HepG2 (cell line): ENCODE measurements around the gene MPV17L2. TPM values are rescaled to one million over a fixed set of nuclear protein-coding genes. Genes with fewer than 3 reads are reported as not detected.
A peak's percentile ranks its signal among the peaks of the same experiment; 100 is the strongest.

Experiments
- ELF4 ChIP-seq: sonication (generic); formaldehyde crosslinking; IDR thresholded peaks from 2 replicates; pipeline ENCODE4 v1.5.0; 2020; ENCODE audit warnings: missing genetic modification reagents, mild to moderate bottlenecking, moderate library complexity, borderline replicate concordance
- ETV5 ChIP-seq: IDR thresholded peaks from 2 replicates; pipeline ENCODE4 v1.6.1; 2018; ENCODE audit warnings: missing biosample characterization, missing genetic modification reagents, inconsistent platforms, borderline replicate concordance
- GATAD1 ChIP-seq: IDR thresholded peaks from 2 replicates; pipeline ENCODE4 v1.6.1; 2016; ENCODE audit warnings: missing genetic modification reagents, missing compliant biosample characterization
- HNRNPK ChIP-seq: fragments of 200-400 bp; formaldehyde crosslinking; IDR thresholded peaks from 2 replicates; pipeline ENCODE4 v1.6.1; 2018; ENCODE audit warnings: low read length, low read depth, moderate library complexity, mild to moderate bottlenecking; ENCODE audit not compliant: poor library complexity, severe bottlenecking
- KMT2B ChIP-seq: IDR thresholded peaks from 2 replicates; pipeline ENCODE4 v1.6.1; 2016; ENCODE audit warnings: missing genetic modification reagents, missing compliant biosample characterization
- PRDM10 ChIP-seq: sonication (generic); formaldehyde crosslinking; IDR thresholded peaks from 2 replicates; pipeline ENCODE4 v1.4.0; 2020; ENCODE audit warnings: low read depth, missing genetic modification reagents
- RARG ChIP-seq: sonication (generic); formaldehyde crosslinking; IDR thresholded peaks from 2 replicates; pipeline ENCODE4 v1.4.0; 2020; ENCODE audit warnings: low read depth, mild to moderate bottlenecking, missing genetic modification reagents
- SALL1 ChIP-seq: sonication (generic); formaldehyde crosslinking; IDR thresholded peaks from 2 replicates; pipeline ENCODE4 v1.8.0; 2022; ENCODE audit warnings: mild to moderate bottlenecking, missing genetic modification reagents
- UBTF ChIP-seq: sonication (generic); formaldehyde crosslinking; IDR thresholded peaks from 2 replicates; pipeline ENCODE4 v1.4.0; 2020; ENCODE audit warnings: mild to moderate bottlenecking, missing genetic modification reagents
- ZNF432 ChIP-seq: sonication (generic); formaldehyde crosslinking; IDR thresholded peaks from 2 replicates; pipeline ENCODE4 v1.5.0; 2020; ENCODE audit warnings: missing genetic modification reagents, mild to moderate bottlenecking, borderline replicate concordance
- ZNF777 ChIP-seq: sonication (generic); formaldehyde crosslinking; IDR thresholded peaks from 2 replicates; pipeline ENCODE4 v1.4.0; 2020; ENCODE audit warnings: missing genetic modification reagents
- ZNF788 ChIP-seq: sonication (generic); formaldehyde crosslinking; IDR thresholded peaks from 2 replicates; pipeline ENCODE4 v1.5.0; 2020; ENCODE audit warnings: mild to moderate bottlenecking, missing genetic modification reagents, borderline replicate concordance
- polyA plus RNA-seq, 8 experiments: library from polyadenylated mRNA; depleted of rRNA in 3 of 8; stranded (reverse) in 7 of 8; unstranded in 1 of 8; fragments of >200 nt; fragmentation: Illumina TruSeq in 4 of 8; extraction: Trizol in 4 of 8; gene quantifications; 2 replicates each; pipeline versions ENCODE4 v1.2.1 to v1.2.3, GENCODE V29; 2011 to 2016; ENCODE audit warnings: low read depth in 4 of 8, missing spikeins in 1 of 8, mixed read lengths in 1 of 8; ENCODE audit not compliant: insufficient read depth in 1 of 8
- total RNA-seq, 5 experiments: library from RNA; depleted of rRNA; stranded (reverse); fragments of >200 nt; fragmentation: Illumina TruSeq; extraction: Trizol; gene quantifications; 2 replicates each; pipeline ENCODE4 v1.2.3, GENCODE V29; 2016; ENCODE audit warnings: low read depth in 1 of 5
- TF ChIP-seq, protein P1 (sequence below): sonication (generic); formaldehyde crosslinking; IDR thresholded peaks from 2 replicates; pipeline ENCODE4 v1.9.0; 2021; ENCODE audit warnings: missing genetic modification reagents, borderline replicate concordance
- TF ChIP-seq, protein P2 (sequence below): sonication (generic); formaldehyde crosslinking; IDR thresholded peaks from 2 replicates; pipeline ENCODE4 v1.8.0; 2022; ENCODE audit warnings: missing genetic modification reagents, mild to moderate bottlenecking, borderline replicate concordance
- TF ChIP-seq, protein P3 (sequence below): conservative IDR thresholded peaks from 2 replicates; pipeline ENCODE4 v1.6.1; 2018; ENCODE audit warnings: missing genetic modification reagents

Gene MPV17L2
- total and polyA plus RNA-seq, 2 of the 13 experiments (the other 11 are each of a cell fraction or from before 2014, with no cell fraction given) = 13.6 to 16.7 TPM

- TF ChIP-seq PRDM10 (CRISPR knock-in tag) (no peak), ZNF777 (no peak), RARG (CRISPR knock-in tag) (no peak), ZNF788 (CRISPR knock-in tag) (no peak), ELF4 (CRISPR knock-in tag) (no peak), KMT2B (CRISPR knock-in tag) (no peak), ZNF432 (CRISPR knock-in tag) (no peak), ETV5 (CRISPR knock-in tag) (peak; percentile 65; the same call in 1 of the 2 replicates), UBTF (CRISPR knock-in tag) (no peak), GATAD1 (CRISPR knock-in tag) (no peak), SALL1 (CRISPR knock-in tag) (peak; percentile 41), HNRNPK (no peak)
- TF ChIP-seq, protein P1, sequence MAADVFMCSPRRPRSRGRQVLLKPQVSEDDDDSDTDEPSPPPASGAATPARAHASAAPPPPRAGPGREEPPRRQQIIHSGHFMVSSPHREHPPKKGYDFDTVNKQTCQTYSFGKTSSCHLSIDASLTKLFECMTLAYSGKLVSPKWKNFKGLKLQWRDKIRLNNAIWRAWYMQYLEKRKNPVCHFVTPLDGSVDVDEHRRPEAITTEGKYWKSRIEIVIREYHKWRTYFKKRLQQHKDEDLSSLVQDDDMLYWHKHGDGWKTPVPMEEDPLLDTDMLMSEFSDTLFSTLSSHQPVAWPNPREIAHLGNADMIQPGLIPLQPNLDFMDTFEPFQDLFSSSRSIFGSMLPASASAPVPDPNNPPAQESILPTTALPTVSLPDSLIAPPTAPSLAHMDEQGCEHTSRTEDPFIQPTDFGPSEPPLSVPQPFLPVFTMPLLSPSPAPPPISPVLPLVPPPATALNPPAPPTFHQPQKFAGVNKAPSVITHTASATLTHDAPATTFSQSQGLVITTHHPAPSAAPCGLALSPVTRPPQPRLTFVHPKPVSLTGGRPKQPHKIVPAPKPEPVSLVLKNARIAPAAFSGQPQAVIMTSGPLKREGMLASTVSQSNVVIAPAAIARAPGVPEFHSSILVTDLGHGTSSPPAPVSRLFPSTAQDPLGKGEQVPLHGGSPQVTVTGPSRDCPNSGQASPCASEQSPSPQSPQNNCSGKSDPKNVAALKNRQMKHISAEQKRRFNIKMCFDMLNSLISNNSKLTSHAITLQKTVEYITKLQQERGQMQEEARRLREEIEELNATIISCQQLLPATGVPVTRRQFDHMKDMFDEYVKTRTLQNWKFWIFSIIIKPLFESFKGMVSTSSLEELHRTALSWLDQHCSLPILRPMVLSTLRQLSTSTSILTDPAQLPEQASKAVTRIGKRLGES (CRISPR knock-in tag) = no peak
- TF ChIP-seq, protein P2, sequence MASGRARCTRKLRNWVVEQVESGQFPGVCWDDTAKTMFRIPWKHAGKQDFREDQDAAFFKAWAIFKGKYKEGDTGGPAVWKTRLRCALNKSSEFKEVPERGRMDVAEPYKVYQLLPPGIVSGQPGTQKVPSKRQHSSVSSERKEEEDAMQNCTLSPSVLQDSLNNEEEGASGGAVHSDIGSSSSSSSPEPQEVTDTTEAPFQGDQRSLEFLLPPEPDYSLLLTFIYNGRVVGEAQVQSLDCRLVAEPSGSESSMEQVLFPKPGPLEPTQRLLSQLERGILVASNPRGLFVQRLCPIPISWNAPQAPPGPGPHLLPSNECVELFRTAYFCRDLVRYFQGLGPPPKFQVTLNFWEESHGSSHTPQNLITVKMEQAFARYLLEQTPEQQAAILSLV (CRISPR knock-in tag) = peak; percentile 22; the same call in 1 of the 2 replicates
- TF ChIP-seq, protein P3, sequence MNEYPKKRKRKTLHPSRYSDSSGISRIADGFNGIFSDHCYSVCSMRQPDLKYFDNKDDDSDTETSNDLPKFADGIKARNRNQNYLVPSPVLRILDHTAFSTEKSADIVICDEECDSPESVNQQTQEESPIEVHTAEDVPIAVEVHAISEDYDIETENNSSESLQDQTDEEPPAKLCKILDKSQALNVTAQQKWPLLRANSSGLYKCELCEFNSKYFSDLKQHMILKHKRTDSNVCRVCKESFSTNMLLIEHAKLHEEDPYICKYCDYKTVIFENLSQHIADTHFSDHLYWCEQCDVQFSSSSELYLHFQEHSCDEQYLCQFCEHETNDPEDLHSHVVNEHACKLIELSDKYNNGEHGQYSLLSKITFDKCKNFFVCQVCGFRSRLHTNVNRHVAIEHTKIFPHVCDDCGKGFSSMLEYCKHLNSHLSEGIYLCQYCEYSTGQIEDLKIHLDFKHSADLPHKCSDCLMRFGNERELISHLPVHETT (CRISPR knock-in tag) = no peak
Measured at GRCh38 chr19:18221815-18222725, 29.1 kb downstream of the MPV17L2 start (continued).
